Bone marrow (tissue), 2 donors: ENCODE data around the gene ABCA6.

Experiments used
- DNase-seq, 2 donors: peaks; one replicate each; lab custom pipeline; 2025; lab: John Stamatoyannopoulos, UW

Gene ABCA6

DNA sequence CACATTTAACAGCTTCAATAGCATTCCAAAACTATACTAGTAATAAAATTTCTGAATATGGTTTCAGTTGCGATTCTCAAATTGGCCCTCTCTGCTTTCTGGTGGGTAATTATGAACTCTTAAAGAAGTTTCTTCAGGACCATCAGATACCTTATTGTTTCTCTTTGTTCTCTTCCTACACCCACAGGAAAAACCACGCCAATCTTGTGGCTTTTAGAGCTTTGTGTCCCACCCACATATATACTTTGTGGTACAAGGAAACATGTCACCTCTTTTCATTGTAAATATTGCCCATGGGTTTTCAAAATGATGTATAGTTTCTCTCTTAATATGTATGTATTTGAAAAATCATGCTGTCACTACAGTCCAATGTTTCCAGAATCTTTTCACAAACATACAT is 93.1 kb downstream of the ABCA6 start:
- DNase-seq: no peak

- peak in 1 of 2 donors; percentile 71 for DNase-seq
Measured at GRCh38 chr17:69047368-69048263, 94.1 kb downstream of the ABCA6 start.

DNA sequence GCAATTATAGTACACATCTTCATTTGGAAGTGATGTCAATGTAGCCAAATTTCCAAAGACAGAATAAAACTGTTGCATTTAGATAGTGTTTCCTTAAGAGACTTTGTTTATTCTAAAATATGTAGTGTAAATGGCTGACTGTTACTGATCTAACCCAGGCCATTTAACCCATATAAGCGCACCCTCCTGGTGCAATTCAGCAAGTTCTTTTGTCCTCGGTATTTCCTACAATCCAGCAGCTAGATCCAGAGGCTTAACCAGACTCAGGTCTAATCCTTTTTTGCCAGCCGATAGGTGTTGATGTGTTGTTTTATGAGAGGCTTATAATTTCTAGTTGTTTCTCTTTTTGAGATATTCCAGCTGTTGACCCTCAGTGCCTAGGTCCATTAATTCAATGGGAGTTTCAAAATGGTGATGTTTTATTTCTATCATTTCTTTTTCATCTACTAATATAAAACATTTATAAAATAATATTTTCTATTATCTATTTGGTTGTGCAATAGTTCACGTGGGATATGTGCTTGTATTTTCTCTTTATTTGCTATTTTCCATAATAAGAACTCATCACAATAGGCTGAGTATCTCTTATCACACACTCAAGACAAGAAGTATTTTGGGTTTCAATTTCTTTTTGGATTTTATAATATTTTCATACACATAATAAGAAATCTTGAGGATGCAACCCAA is 95.4 kb downstream of the ABCA6 start:
- no peak for DNase-seq

DNA sequence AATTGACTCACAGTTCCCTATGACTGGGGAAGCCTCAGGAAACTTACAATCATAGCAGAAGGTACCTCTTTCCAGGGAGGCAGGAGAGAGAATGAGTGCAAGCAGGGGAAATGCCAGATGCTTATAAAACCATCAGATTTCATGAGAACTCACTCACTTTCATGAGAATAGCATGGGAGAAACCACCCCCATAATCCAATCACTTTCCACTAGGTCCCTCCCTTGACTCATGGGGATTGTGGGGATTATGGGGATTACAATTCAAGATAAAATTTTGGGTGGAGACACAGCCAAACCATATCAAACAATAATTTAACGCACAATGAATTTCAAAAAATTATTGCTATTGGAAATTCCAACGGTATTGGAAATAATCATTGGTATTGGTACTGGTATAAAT is 96.0 kb downstream of the ABCA6 start:
- DNase-seq: no peak

DNA sequence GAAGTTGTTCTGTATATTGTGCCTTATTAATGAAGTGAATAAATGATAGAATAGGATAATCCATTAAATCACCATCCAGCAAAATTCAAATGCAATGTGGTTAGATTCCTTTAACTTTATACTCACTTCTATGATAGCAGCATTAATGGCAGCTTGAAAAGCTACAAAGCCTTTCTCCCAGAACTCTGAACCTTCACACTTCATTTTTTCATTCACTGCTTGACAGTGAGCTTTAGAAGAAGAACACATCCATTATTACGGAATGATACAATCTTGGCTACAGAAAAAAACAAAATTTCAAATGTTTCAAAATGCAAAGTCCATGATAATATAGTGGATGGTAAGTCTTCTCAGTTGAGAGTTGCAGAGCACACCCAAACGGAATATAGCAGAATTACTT is 97.3 kb downstream of the ABCA6 start:
- no peak for DNase-seq

DNA sequence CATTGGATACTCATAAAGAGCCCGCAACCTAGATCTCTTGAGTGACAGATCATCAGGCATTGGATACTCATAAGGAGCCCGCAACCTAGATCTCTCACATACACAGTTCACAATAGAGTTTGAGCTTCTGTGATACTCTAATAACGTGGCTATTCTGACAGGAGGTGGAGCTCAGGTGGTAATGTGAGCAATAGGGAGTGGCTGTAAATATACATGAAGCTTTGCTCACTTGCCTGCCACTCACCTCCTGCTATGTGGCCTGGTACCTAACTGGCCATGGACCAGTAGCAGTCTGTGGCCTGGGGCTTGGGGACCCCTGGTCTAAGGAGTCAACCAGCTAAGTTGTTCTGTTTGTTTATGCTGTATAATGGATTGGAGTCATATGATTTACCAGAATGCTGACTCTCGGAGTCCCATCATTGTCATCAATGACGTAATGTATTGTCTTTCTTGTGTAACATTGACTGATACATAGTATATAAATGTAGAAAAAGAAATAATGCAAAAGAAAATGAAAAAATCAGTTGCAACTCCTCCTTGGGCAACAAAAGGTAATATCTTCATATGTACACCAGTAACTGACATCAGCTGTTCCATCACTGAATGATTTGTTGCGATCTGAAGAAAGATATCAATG is 98.5 kb downstream of the ABCA6 start:
- DNase-seq: no peak

- DNase-seq: no peak
Measured at GRCh38 chr17:69042308-69042707, 99.4 kb downstream of the ABCA6 start.

DNA sequence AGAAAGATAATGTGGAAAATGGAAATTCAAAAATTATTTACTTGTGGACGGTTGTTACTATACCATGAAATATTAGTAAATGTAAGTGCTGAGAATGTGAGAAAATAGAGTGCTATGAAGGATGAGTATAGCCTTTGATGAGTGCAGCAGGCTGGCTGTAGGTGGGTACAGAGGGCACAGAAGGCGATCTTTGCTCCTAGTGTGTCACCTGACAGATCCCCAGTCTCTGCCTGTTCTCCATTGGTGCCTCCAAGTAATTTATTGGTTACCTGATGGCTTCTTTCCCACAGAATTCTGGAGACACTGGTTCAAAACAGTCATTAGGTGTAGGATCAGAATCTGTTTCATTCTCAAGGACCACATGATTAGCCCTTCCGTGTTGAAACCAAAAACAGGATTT is 109.9 kb downstream of the ABCA6 start:
- no peak for DNase-seq

DNA sequence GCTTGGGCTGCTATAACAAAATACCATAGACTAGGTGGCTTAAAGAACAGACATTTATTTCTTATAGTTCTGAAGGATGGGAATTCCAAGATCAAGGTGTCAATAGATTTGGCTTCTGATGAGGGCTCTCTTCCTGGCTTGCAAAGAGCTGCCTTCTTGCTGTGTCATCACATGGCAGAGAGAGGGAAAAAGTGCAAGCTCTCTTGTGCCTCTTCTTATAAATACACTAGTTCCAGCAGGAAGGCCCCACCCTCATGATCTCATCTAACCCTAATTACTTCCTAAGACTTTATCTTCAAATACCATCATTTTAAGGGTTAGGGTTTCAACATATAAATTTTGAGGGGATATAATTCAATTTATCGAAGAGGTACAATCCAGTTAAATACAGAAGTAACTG is 111.5 kb downstream of the ABCA6 start:
- peak in 1 of 2 donors; percentile 14 for DNase-seq
